Embryonic facial prominence (tissue), 1 donor: Measurements from ENCODE around the gene ZNF747.

ENCODE experiments used
- DNase-seq: peaks from one replicate; pipeline ENCODE4 v3.0.0-alpha.2; 2016; ENCODE audit errors: extremely low spot score

ZNF747 gene

GRCh38 chr16:30515275-30515674, 19.4 kb downstream of the ZNF747 start:
- DNase-seq: no peak

- no peak for DNase-seq
These were observed 23.1 kb downstream of the ZNF747 start for GRCh38 chr16:30511509-30511908.

GRCh38 chr16:30510376-30510938, 24.2 kb downstream of the ZNF747 start:
- DNase-seq: no peak

- no peak for DNase-seq
These were observed 25.4 kb downstream of the ZNF747 start for GRCh38 chr16:30509081-30509765.

- no peak for DNase-seq
These were observed 31.0 kb downstream of the ZNF747 start for GRCh38 chr16:30503403-30504296.

GRCh38 chr16:30499284-30499683, 35.4 kb downstream of the ZNF747 start:
- no peak for DNase-seq

- no peak for DNase-seq
These were observed 39.9 kb downstream of the ZNF747 start for GRCh38 chr16:30494709-30495108.

GRCh38 chr16:30493941-30494488, 40.6 kb downstream of the ZNF747 start:
- no peak for DNase-seq

GRCh38 chr16:30491744-30492308, 42.8 kb downstream of the ZNF747 start:
- no peak for DNase-seq

- DNase-seq: no peak
These were observed 43.4 kb downstream of the ZNF747 start for GRCh38 chr16:30491229-30491628.

GRCh38 chr16:30490210-30490609, 44.4 kb downstream of the ZNF747 start:
- DNase-seq: no peak

- DNase-seq: no peak
These were observed 45.7 kb downstream of the ZNF747 start for GRCh38 chr16:30488764-30489605.

GRCh38 chr16:30485818-30486436, 48.7 kb downstream of the ZNF747 start:
- DNase-seq: no peak

- DNase-seq: no peak
These were observed 49.8 kb downstream of the ZNF747 start for GRCh38 chr16:30484887-30485286.

- no peak for DNase-seq
These were observed 52.3 kb downstream of the ZNF747 start for GRCh38 chr16:30482366-30482765.

- DNase-seq: no peak
These were observed 53.3 kb downstream of the ZNF747 start for GRCh38 chr16:30481381-30481780.
